Measurements from ENCODE around the gene ITPKB. TPM values are rescaled to one million over a fixed set of nuclear protein-coding genes. Genes with fewer than 3 reads are reported as not detected.
A peak's percentile ranks its signal among the peaks of the same experiment; 100 is the strongest.

The ITPKB gene
- total and polyA plus RNA-seq, 2 experiments from 2014 or later: 0.31 to 5.2 TPM

- H3K4me3 ChIP-seq: no peak overlapping the region
- H3K79me2 ChIP-seq (replicated peaks; ENCODE audit: insufficient read depth): no peaks in the 10 kb centered on the region
- ATAC-seq (0 out of 3 replicates have a peak, but pooled peaks have one; percentile 9), DNase-seq (ENCODE audit: low spot score) (no peak)
- Mint-ChIP-seq H3K27me3 (ENCODE audit: insufficient read depth, low read depth, poor library complexity) (peaks cover 24% of the 10 kb centered on the region), H3K36me3 (ENCODE audit: low read depth) (no peaks in the 10 kb centered on the region), H3K4me3 (no peak overlapping the region), H3K4me1 (peaks cover 37% of the 10 kb centered on the region), H3K9me3 (no peaks in the 10 kb centered on the region), H3K27ac (no peak overlapping the region)
- H3K27me3 ChIP-seq (ENCODE audit: insufficient read depth): peaks cover 21% of the 10 kb centered on the region
- H4K20me1 ChIP-seq (replicated peaks; ENCODE audit: insufficient read depth): no peaks in the 10 kb centered on the region
- H3K36me3 ChIP-seq (ENCODE audit: insufficient read depth): no peaks in the 10 kb centered on the region
- TF ChIP-seq CTCF (conservative IDR thresholded peaks at IDR 0.05; ENCODE audit: low read depth in 2 of 2): no peak
- TF ChIP-seq NANOG (IDR thresholded peaks at IDR 0.05; ENCODE audit: borderline replicate concordance): no peak
- no peak for TF ChIP-seq EZH2 (IDR thresholded peaks at IDR 0.05; ENCODE audit: low read depth, unreplicated experiment)
- TF ChIP-seq JUNB (IDR thresholded peaks at IDR 0.05; ENCODE audit: unreplicated experiment): no peak
- no peak for TF ChIP-seq ETS1 (IDR thresholded peaks at IDR 0.05)
- no peak for TF ChIP-seq ZNF331 (CRISPR knock-in tag; IDR thresholded peaks at IDR 0.05; ENCODE audit: low read depth)
- no peak for TF ChIP-seq POLR2AphosphoS5 (IDR thresholded peaks at IDR 0.05; ENCODE audit: low read depth)
- no peak for TF ChIP-seq ZNF462 (CRISPR knock-in tag; IDR thresholded peaks at IDR 0.05)
- no peak for TF ChIP-seq STAT1 (IDR thresholded peaks at IDR 0.05; ENCODE audit: unreplicated experiment)
- no peak for TF ChIP-seq REST (IDR thresholded peaks at IDR 0.05; ENCODE audit: unreplicated experiment)
- no peak for TF ChIP-seq EZH2phosphoT487 (IDR thresholded peaks at IDR 0.05; ENCODE audit: unreplicated experiment)
- TF ChIP-seq ZNF114 (CRISPR knock-in tag; IDR thresholded peaks at IDR 0.05): no peak
- no peak for TF ChIP-seq CREB1 (CRISPR knock-in tag; IDR thresholded peaks at IDR 0.05; ENCODE audit: low read depth)
- no peaks in the 10 kb centered on the region for H3K9me2 ChIP-seq (ENCODE audit: insufficient read depth)
- H3K4me1 ChIP-seq (ENCODE audit: insufficient read depth): peaks cover 3% of the 10 kb centered on the region; the same call in 1 of the 2 replicates
- no peak overlapping the region for H2AFZ ChIP-seq
- H3K4me2 ChIP-seq: no peak overlapping the region
- no peak overlapping the region for H3K27ac ChIP-seq (ENCODE audit: low read depth)
- no peaks in the 10 kb centered on the region for H3F3A ChIP-seq (replicated peaks; ENCODE audit: low read depth)
Measured at GRCh38 chr1:226674892-226675714, 64.0 kb downstream of the ITPKB start.

Data from GM23338 (cell line).